ENCODE measurements around the gene WSCD1. TPM values are rescaled to one million over a fixed set of nuclear protein-coding genes. Genes with fewer than 3 reads are reported as not detected.

Gene WSCD1
- total RNA-seq, 2 donors from 2014 or later = 19.5 to 22.3 TPM

GRCh38 chr17:6059406-6059805 lies 10.8 kb upstream of the WSCD1 start:
- Histone ChIP-seq H3K4me1 (no peaks in the 10 kb centered on the region), H3K9ac (ENCODE audit: low read depth in 2 of 2, low read length in 2 of 2) (no peak overlapping the region), H3K36me3 (no peaks in the 10 kb centered on the region), H3K4me3 (no peak overlapping the region), H3K27me3 (peaks cover 2% of the 10 kb centered on the region), H3K27ac (no peak overlapping the region), H3K9me3 (no peaks in the 10 kb centered on the region)
- TF ChIP-seq, protein P1, sequence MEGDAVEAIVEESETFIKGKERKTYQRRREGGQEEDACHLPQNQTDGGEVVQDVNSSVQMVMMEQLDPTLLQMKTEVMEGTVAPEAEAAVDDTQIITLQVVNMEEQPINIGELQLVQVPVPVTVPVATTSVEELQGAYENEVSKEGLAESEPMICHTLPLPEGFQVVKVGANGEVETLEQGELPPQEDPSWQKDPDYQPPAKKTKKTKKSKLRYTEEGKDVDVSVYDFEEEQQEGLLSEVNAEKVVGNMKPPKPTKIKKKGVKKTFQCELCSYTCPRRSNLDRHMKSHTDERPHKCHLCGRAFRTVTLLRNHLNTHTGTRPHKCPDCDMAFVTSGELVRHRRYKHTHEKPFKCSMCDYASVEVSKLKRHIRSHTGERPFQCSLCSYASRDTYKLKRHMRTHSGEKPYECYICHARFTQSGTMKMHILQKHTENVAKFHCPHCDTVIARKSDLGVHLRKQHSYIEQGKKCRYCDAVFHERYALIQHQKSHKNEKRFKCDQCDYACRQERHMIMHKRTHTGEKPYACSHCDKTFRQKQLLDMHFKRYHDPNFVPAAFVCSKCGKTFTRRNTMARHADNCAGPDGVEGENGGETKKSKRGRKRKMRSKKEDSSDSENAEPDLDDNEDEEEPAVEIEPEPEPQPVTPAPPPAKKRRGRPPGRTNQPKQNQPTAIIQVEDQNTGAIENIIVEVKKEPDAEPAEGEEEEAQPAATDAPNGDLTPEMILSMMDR (IDR thresholded peaks at IDR 0.05) = no peak
- intact Hi-C loops (cut with DNase I) = no loop called here
- DNase-seq = no peak

DNA sequence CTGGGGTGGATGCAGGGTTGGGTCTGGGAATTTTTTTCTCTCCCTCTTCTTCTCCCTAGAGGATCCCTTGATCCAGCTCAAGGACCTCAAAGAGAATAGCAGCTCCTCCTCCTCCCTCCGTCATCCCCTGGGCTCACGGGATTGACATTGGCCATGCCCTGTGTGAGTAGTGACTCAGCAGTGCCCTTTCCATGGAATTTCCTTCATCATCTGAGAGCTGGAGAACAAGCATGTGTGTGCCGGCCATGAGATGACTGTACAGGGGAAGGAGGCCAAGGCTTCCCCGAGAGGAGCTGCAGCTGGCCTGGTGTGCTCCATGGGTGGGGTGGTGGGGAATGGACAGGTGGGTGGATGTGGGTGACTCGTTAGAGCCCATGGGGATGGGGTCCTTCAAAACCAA lies 8.9 kb upstream of the WSCD1 start:
- Histone ChIP-seq H3K9ac (ENCODE audit: low read depth in 2 of 2, low read length in 2 of 2) (no peak overlapping the region), H3K4me3 (no peak overlapping the region), H3K36me3 (no peaks in the 10 kb centered on the region), H3K27ac (no peak overlapping the region), H3K9me3 (no peaks in the 10 kb centered on the region), H3K27me3 (peaks cover 6% of the 10 kb centered on the region), H3K4me1 (no peaks in the 10 kb centered on the region)
- TF ChIP-seq, protein P1 (IDR thresholded peaks at IDR 0.05) = no peak
- DNase-seq = no peak
- intact Hi-C loops (cut with DNase I) = no loop called here

DNA sequence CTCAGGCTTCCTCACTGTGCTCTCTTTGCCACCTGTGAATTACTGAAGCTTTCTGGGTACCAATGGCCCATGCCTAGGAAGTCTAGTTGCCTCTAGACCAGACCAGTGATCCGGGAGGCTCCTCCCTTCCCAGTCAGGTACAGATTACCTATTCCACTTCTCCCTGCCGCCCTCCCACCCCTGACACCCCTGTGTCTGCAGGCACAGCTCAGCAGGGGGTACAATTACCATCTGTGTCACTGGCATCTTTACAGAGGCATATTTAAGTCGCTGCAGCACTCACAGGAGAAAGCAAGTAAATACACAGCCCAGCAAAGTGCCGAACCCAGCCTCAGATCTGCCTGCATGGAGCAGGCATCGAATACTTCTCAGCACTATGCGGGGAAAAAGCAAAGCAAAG lies 5.3 kb upstream of the WSCD1 start:
- H3K4me3 ChIP-seq = no peak overlapping the region
- no peak for DNase-seq
- no peaks in the 10 kb centered on the region for H3K36me3 ChIP-seq
- H3K4me1 ChIP-seq = no peaks in the 10 kb centered on the region
- no peak overlapping the region for H3K27ac ChIP-seq
- H3K27me3 ChIP-seq = peaks cover 6% of the 10 kb centered on the region
- intact Hi-C loops (cut with DNase I) = no loop called here
- no peaks in the 10 kb centered on the region for H3K9me3 ChIP-seq
- H3K9ac ChIP-seq (ENCODE audit: low read depth in 2 of 2, low read length in 2 of 2) = no peak overlapping the region
- TF ChIP-seq, protein P1 (IDR thresholded peaks at IDR 0.05) = no peak

DNA sequence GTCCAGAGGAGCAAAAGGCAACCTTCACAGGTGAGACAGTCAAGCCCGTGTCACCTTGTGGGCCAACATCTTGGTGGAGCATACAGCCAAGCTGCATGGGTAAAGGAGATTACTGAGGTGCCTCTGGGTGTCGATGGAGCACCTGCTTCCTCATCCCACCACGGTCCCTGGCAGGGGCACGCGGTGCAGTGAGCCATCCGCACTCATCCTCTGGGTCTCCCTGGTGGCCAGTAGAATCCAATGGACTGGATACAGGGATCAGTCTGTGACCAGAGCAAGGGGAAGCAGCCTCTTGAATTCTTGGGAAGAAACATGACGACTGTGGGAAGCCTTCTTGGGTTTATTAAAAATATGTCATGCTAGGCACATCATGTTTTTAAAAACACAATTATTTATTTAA lies 4.8 kb upstream of the WSCD1 start:
- Histone ChIP-seq H3K4me1 (no peaks in the 10 kb centered on the region), H3K9ac (ENCODE audit: low read depth in 2 of 2, low read length in 2 of 2) (no peak overlapping the region), H3K9me3 (no peaks in the 10 kb centered on the region), H3K36me3 (no peaks in the 10 kb centered on the region), H3K4me3 (no peak overlapping the region), H3K27ac (no peak overlapping the region), H3K27me3 (peaks cover 6% of the 10 kb centered on the region)
- intact Hi-C loops (cut with DNase I) = no loop called here
- no peak for DNase-seq
- TF ChIP-seq, protein P1 (IDR thresholded peaks at IDR 0.05) = no peak

DNA sequence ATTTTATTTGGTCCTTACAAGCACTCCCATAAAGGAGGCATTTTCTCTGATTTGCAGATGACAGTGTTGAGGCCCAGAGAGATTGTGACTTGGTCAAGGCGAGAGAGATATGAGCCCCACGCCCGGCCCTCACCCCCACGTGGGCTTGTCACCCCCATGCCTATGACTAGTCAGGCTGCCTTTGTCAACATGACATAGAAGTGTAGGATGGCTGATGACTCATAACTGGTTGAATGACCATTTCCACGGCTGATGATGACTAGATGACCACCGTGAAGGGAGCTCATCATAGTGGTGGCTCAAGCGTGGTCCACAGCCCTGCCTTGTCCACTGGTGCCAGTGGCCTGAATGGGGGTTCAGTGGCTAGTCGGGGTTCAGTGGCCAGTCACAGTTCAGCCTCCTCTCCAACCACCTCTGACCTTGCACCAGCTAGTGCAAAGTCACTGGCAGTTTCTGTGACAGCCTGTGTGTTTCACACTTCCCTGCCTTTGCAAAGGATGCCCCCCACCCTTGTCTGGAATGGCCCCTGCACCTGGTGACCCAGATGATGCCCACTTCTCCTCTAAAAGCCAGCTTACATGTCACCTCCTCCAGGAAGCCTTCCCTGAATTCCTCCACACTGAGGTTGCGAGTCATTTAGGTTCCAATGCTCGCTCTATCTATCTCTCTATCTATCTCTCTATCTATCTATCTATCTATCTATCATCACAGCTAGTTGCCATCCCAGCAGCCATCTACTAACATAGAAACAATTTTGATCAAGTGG lies 3.8 kb upstream of the WSCD1 start:
- intact Hi-C loops (cut with DNase I) = no loop called here
- Histone ChIP-seq H3K9ac (ENCODE audit: low read depth in 2 of 2, low read length in 2 of 2) (no peak overlapping the region), H3K9me3 (no peaks in the 10 kb centered on the region), H3K36me3 (no peaks in the 10 kb centered on the region), H3K4me3 (no peak overlapping the region), H3K27me3 (peaks cover 6% of the 10 kb centered on the region), H3K4me1 (no peaks in the 10 kb centered on the region), H3K27ac (no peak overlapping the region)
- DNase-seq = no peak
- TF ChIP-seq, protein P1 (IDR thresholded peaks at IDR 0.05) = no peak
